Upper lobe of left lung (tissue), 4 donors: ENCODE results near the gene CUX1.

Source experiments
- CTCF ChIP-seq, 6 experiments: fragments of 450-650 bp in 4 of 6; fragments of 200-600 bp in 2 of 6; sonication (generic) in 2 of 6; IDR thresholded peaks; one replicate each; pipeline ENCODE4 v1.5.1; 2016 to 2019; ENCODE audit warnings: antibody characterized with exemption in 6 of 6
- EP300 ChIP-seq, 4 donors: sonication (generic); formaldehyde crosslinking; IDR thresholded peaks; one replicate each; pipeline ENCODE4 v1.5.1; 2017; ENCODE audit warnings: antibody characterized with exemption in 4 of 4, control low read depth in 2 of 4
- POLR2AphosphoS5 ChIP-seq, 2 donors: sonication (generic); formaldehyde crosslinking; IDR thresholded peaks; one replicate each; pipeline ENCODE4 v1.5.1; 2017; ENCODE audit warnings: antibody characterized with exemption in 2 of 2

- no peak for TF ChIP-seq CTCF (IDR thresholded peaks at IDR 0.05)
- no peak for TF ChIP-seq EP300 (IDR thresholded peaks at IDR 0.05)
- TF ChIP-seq POLR2AphosphoS5 (IDR thresholded peaks at IDR 0.05) = no peak
Observed at GRCh38 chr7:101868191-101868950, 50.9 kb downstream of the CUX1 start.
